Psoas muscle (tissue), 8 donors: ENCODE results near the gene MCCC2. TPM values are rescaled to one million over a fixed set of nuclear protein-coding genes. Genes with fewer than 3 reads are reported as not detected.
"Not testable (repeated sequence)": the region's sequence is repeated elsewhere in the genome, so short reads cannot be mapped to it uniquely, and the experiment has no call there.

Experiments used
- ATAC-seq, 4 donors: fragments of 200-7000 bp; cut with Tn5 transposase; one replicate each; pipeline ENCODE4 v1.9.1; 2020; ENCODE audit warnings: moderate library complexity in 3 of 4, mild to moderate bottlenecking in 2 of 4
- DNase-seq, 2 donors: peaks; one replicate each; pipeline ENCODE4 v3.0.0-alpha.2; 2020
- H3K27ac ChIP-seq: fragments of 200-600 bp; one replicate; pipeline ENCODE4 v1.8.0; 2022
- H3K27me3 ChIP-seq, 3 donors: fragments of 200-600 bp in 1 of 3; one replicate each; pipeline versions ENCODE4 v1.6.1 to v1.8.0; 2013 to 2022; ENCODE audit warnings: low read length in 2 of 3, mild to moderate bottlenecking in 2 of 3, moderate library complexity in 1 of 3; ENCODE audit not compliant: insufficient read depth in 3 of 3
- H3K36me3 ChIP-seq, 2 donors: fragments of 200-600 bp in 1 of 2; one replicate each; pipeline versions ENCODE4 v1.6.1 to v1.8.0; 2013 to 2022; ENCODE audit warnings: low read depth in 1 of 2, mild to moderate bottlenecking in 1 of 2, moderate library complexity in 1 of 2; ENCODE audit not compliant: insufficient read depth in 1 of 2
- H3K4me1 ChIP-seq: fragments of 200-600 bp; one replicate; pipeline ENCODE4 v1.8.0; 2022
- H3K4me3 ChIP-seq: fragments of 200-600 bp; one replicate; pipeline ENCODE4 v1.8.0; 2022; ENCODE audit warnings: mild to moderate bottlenecking
- H3K9me3 ChIP-seq: fragments of 200-600 bp; one replicate; pipeline ENCODE4 v1.8.0; 2022
- WGBS, 3 donors: extraction: QIAGEN DNeasy Blood & Tissue Kit; methylation state at CpG; one replicate each; pipeline versions ENCODE4 v1.1.6 to v1.1.7; 2013; 5-methylcytosine and 5-hydroxymethylcytosine counted together
- intact Hi-C, 2 donors: fragments of 100-400 bp; cut with DNase I; formaldehyde crosslinking; loops; one replicate each; pipeline versions ENCODE4 v1.11.0 to v1.14.2; 2022
- polyA plus RNA-seq, 3 donors: library from polyadenylated mRNA; stranded (reverse); fragments of 200-250 nt; gene quantifications; one replicate each; pipeline ENCODE4 v1.2.3, GENCODE V29; 2013
- total RNA-seq, 4 donors: library from RNA; stranded (reverse); fragmentation: NEBNext Ultra II Directional in 2 of 4; extraction: Animal tissue kit (Norgen Biotek cat#: 25700) in 2 of 4; gene quantifications; one replicate each; pipeline versions ENCODE4 v1.2.1 to v1.2.4, GENCODE V29; 2021 to 2023
- TF ChIP-seq, protein P1 (sequence below): fragments of 200-600 bp; IDR thresholded peaks from one replicate; pipeline ENCODE4 v1.8.0; 2022; ENCODE audit warnings: antibody characterized with exemption
- donor health status: healthy with polysubstance abuse.
- donor health status: DM: no; HTN: no; CAD: no; lungs with moderate emphysema.
- donor health status: Bipolar disorder and iron deficiency.
- donor health status: healthy.
- donor health status: DM: yes; HTN: yes; CAD: no.
- donor health status: DM: no; HTN: no; CAD: no.
- donor health status: DM: no; HTN: no; CAD: no.
- donor health status: DM: yes; HTN: yes; CAD: no.

Gene MCCC2
- total and polyA plus RNA-seq, 7 donors, result 24.8 to 44.0 (median 39.0) TPM

DNA sequence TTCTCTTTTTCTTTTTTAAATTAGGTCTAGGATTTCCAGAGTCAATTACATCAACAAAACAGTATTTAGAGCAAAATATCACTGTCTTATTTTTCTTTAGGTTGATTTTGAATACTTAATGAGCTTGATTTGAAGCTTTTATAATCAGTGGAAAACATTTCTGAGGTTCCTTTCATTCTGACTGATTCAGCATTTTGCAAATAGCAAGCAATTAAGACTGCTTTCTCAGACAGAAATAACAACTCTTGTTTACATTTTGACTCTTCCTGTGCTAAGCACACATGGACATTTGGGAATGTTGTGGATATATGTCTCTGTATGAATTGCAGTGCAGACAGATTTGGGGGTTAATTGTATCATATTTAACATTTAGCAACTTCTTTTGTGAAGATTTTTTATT lies 22.2 kb upstream of the MCCC2 start:
- DNase-seq (no peak), ATAC-seq (no peak)
- H3K27ac ChIP-seq, result no peak overlapping the region
- intact Hi-C loops, result no loop called here
- TF ChIP-seq, protein P1, sequence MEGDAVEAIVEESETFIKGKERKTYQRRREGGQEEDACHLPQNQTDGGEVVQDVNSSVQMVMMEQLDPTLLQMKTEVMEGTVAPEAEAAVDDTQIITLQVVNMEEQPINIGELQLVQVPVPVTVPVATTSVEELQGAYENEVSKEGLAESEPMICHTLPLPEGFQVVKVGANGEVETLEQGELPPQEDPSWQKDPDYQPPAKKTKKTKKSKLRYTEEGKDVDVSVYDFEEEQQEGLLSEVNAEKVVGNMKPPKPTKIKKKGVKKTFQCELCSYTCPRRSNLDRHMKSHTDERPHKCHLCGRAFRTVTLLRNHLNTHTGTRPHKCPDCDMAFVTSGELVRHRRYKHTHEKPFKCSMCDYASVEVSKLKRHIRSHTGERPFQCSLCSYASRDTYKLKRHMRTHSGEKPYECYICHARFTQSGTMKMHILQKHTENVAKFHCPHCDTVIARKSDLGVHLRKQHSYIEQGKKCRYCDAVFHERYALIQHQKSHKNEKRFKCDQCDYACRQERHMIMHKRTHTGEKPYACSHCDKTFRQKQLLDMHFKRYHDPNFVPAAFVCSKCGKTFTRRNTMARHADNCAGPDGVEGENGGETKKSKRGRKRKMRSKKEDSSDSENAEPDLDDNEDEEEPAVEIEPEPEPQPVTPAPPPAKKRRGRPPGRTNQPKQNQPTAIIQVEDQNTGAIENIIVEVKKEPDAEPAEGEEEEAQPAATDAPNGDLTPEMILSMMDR, result no peak
- H3K4me1 ChIP-seq, result no peaks in the 10 kb centered on the region
- H3K9me3 ChIP-seq, result no peaks in the 10 kb centered on the region
- H3K27me3 ChIP-seq, result no peaks in the 10 kb centered on the region
- no peak overlapping the region for H3K4me3 ChIP-seq
- H3K36me3 ChIP-seq, result peaks cover 9 to 77% of the 10 kb centered on the region in 2 donors

DNA sequence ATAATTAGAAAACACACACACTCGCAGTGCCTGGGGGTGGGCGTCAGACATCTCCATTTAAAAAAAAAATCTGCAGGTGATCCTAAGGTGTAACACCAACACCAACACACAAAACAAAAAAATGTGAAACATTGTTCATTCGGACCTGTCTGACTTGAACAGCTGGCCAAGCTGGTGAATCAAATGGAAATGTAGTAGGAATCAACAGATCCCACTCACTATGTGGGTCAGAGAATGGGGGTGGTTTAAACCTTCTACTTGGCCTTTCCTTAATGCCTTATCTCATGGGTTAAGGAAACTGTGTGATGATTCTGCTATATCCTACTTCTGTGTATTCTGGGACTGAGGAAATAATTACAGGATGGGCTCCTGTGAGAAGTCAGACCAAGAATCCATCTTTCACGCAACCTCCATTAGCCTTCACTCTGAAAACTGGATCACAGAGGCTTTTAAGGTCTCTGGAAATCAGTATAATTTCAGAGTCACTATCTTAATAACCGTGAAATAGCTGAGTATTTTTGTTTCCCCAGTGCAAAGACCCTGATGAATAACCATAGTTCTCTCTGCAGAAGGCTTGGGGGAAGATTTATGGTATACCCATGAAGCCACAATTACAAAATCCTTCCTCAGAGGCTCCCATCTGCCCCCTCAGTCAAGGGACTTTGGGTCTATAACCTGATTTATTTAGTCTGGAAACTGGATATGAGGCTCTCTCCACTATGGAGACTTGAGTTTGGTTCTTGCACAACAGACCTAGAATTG lies 17.2 kb upstream of the MCCC2 start:
- no peaks in the 10 kb centered on the region for H3K9me3 ChIP-seq
- DNase-seq (no peak), ATAC-seq (no peak)
- intact Hi-C loops, result no loop called here
- H3K36me3 ChIP-seq, result peaks cover 0 to 29% of the 10 kb centered on the region in 2 donors
- no peak overlapping the region for H3K27ac ChIP-seq
- no peaks in the 10 kb centered on the region for H3K4me1 ChIP-seq
- TF ChIP-seq, protein P1, result no peak
- no peak overlapping the region for H3K4me3 ChIP-seq
- WGBS, 3 donors, result 48 to 73% (median 66%) methylated on average over 5 of the region's 5 CpGs
- H3K27me3 ChIP-seq, result no peaks in the 10 kb centered on the region

DNA sequence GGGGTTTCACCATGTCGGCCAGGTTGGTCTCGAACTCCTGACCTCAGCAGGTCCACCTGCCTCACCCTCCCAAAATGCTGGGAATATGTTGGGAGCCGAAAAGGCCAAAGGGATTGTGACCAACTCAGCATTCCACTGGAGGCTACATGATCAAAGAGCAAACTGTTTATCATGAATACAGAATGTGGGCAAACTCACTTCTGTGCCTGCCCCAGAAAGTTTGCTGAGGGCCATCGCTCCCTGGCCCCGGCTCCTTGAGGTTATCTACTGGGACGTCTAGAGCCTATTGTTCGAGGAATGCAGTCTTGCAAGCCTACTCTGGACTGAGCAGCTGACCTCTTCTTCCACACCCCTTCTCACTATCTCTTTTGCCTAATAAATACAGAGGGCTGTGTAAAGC lies 15.3 kb upstream of the MCCC2 start:
- H3K27me3 ChIP-seq, ATAC-seq, intact Hi-C loops, H3K9me3 ChIP-seq, H3K4me1 ChIP-seq, DNase-seq, H3K27ac ChIP-seq, H3K4me3 ChIP-seq: not testable (repeated sequence)
- 95 to 98% (median 95%) methylated on average over 7 of the region's 7 CpGs for WGBS, 3 donors
- peaks cover 0 to 26% of the 10 kb centered on the region in 2 donors for H3K36me3 ChIP-seq

DNA sequence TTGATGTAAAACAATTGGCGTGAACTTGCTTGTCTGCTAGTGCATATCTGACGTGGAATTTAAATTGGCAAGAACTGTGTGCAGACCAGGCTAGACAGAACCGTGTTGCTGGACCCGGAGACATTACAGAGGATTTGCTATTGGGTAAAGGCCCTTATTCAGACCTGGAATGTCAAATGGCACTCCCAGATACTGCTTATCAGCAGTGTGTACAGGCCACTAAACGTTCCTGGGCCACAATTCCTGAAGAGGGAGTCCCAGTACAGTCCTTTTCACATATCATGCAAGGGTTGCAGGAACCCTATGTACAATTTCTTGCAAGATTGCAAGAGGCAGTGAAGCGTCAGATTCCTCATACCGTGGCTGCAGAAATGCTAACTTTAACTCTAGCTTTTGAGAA lies 13.5 kb upstream of the MCCC2 start:
- H3K36me3 ChIP-seq, result peaks cover 0 to 15% of the 10 kb centered on the region in 2 donors
- H3K27ac ChIP-seq, result no peak overlapping the region
- no peaks in the 10 kb centered on the region for H3K27me3 ChIP-seq
- intact Hi-C loops, result no loop called here
- TF ChIP-seq, protein P1, result no peak
- 73 to 81% (median 78%) methylated on average over 7 of the region's 7 CpGs for WGBS, 3 donors
- ATAC-seq (no peak), DNase-seq (no peak)
- H3K9me3 ChIP-seq, result no peaks in the 10 kb centered on the region
- no peak overlapping the region for H3K4me3 ChIP-seq
- no peaks in the 10 kb centered on the region for H3K4me1 ChIP-seq

DNA sequence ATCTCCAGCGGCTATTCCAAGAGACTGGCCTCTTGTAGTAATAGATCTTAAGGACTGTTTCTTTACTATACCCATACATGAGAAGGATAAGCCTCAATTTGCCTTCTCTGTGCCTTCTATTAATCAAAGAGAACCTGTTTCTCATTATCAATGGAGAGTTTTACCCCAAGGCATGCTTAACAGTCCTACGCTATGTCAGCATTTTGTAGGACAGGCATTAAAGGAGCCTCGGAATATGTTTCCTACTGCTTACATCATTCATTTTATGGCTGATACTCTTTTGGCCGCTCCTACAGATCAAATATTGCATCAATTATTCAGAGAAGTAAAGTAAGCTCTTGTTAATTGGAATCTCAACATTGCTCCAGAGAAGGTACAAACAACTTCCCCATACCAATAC lies 11.6 kb upstream of the MCCC2 start:
- H3K27me3 ChIP-seq, DNase-seq, H3K4me1 ChIP-seq, H3K9me3 ChIP-seq, ATAC-seq, intact Hi-C loops, H3K4me3 ChIP-seq, H3K27ac ChIP-seq: not testable (repeated sequence)
- 92 to 95% (median 93%) methylated on average over 4 of the region's 4 CpGs for WGBS, 3 donors
- peaks cover 0 to 11% of the 10 kb centered on the region in 2 donors for H3K36me3 ChIP-seq

DNA sequence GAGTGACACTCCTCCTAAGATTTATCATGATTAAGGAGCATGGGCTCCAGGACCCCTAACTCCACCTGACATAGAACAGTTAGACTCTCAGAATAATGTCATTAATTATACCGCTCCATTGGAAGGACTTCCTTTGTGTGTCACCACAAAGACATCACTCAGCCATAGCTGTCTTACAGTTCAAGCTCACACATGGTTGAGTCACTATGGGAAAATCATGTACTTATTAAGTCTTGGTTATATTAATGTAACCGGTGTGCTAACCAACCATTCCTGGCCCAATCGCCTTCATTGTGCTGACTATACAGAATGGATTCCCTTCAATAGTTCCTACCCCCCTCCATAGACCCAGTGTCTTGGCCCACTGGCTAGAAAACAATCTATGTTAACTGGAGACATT lies 10.9 kb upstream of the MCCC2 start:
- DNase-seq (no peak), ATAC-seq (no peak)
- H3K27me3 ChIP-seq, result no peaks in the 10 kb centered on the region
- no peaks in the 10 kb centered on the region for H3K4me1 ChIP-seq
- TF ChIP-seq, protein P1, result no peak
- peaks cover 0 to 11% of the 10 kb centered on the region in 2 donors for H3K36me3 ChIP-seq
- H3K9me3 ChIP-seq, result no peaks in the 10 kb centered on the region
- intact Hi-C loops, result no loop called here
- WGBS, 3 donors, result 96 to 99% (median 97%) methylated on average over 3 of the region's 3 CpGs
- no peak overlapping the region for H3K4me3 ChIP-seq
- H3K27ac ChIP-seq, result no peak overlapping the region

DNA sequence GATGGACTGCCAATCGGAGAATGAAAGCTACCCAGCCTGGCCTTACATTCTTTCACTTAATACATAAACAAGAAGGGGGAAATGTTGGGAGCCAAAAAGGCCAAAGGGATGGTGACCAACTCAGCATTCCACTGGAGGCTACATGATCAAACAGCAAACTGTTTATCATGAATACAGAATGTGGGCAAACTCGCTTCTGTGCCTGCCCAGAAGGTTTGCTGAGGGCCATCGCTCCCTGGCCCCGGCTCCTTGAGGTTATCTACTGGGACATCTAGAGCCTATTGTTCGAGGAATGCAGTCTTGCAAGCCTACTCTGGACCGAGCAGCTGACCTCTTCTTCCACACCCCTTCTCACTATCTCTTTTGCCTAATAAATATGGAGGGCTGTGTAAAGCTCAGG lies 9.3 kb upstream of the MCCC2 start:
- intact Hi-C loops, H3K9me3 ChIP-seq, H3K27me3 ChIP-seq, H3K4me3 ChIP-seq, H3K4me1 ChIP-seq, DNase-seq, H3K27ac ChIP-seq, ATAC-seq: not testable (repeated sequence)
- peaks cover 0 to 11% of the 10 kb centered on the region in 2 donors for H3K36me3 ChIP-seq
- 87 to 97% (median 95%) methylated on average over 6 of the region's 6 CpGs for WGBS, 3 donors
